Measurements from ENCODE around the gene TP53I11.

The TP53I11 gene

GRCh38 chr11:44885065-44885810, 65.4 kb downstream of the TP53I11 start:
- no peak for DNase-seq (ENCODE audit: low read depth)

GRCh38 chr11:44884056-44884455, 66.6 kb downstream of the TP53I11 start:
- no peak for DNase-seq (ENCODE audit: low read depth)

DNA sequence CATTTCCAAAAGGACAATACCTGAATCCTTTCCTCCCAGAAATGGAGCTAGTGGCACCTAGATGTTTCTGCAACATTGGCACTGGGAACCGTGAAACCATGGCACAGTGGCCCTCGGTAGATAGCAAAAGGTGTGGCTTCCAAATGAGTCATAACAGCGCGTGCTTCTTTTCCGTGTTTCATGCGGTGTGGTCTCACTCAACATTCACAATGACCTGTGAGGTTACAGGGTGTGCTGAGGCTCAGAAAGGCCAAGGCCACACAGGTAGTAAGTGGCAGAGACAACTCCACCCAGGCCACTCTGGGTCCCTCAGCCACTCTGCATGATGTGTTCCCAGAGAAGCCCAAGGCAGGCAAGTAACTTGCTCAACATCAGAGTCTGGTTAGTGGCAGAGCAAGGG, 67.4 kb downstream of the TP53I11 start:
- DNase-seq (ENCODE audit: low read depth) = no peak
